Nephron progenitor cell (in vitro differentiated cells): Measurements from ENCODE around the gene PRR33.

ENCODE experiments used
- DNase-seq: peaks from one replicate; pipeline ENCODE4 v3.0.0; 2021
- H3K27ac Mint-ChIP-seq: 2 replicates; pipeline ENCODE4 v1.8.0; 2021; ENCODE audit warnings: mild to moderate bottlenecking, moderate library complexity, mixed read lengths
- H3K27me3 Mint-ChIP-seq: 2 replicates; pipeline ENCODE4 v1.8.0; 2021; ENCODE audit warnings: mild to moderate bottlenecking, low read depth, mixed read lengths; ENCODE audit not compliant: poor library complexity
- H3K36me3 Mint-ChIP-seq: 2 replicates; pipeline ENCODE4 v1.8.0; 2021; ENCODE audit warnings: low read depth, mixed read lengths
- H3K4me1 Mint-ChIP-seq: 2 replicates; pipeline ENCODE4 v1.8.0; 2021; ENCODE audit warnings: mixed read lengths
- H3K4me3 Mint-ChIP-seq: 2 replicates; pipeline ENCODE4 v1.8.0; 2021; ENCODE audit warnings: mild to moderate bottlenecking, moderate library complexity, mixed read lengths
- H3K9me3 Mint-ChIP-seq: 2 replicates; pipeline ENCODE4 v1.8.0; 2021; ENCODE audit warnings: mild to moderate bottlenecking, moderate library complexity, mixed read lengths
- TF ChIP-seq, protein P1 (sequence below): fragments of 200-600 bp; sonication (generic); IDR thresholded peaks from 2 replicates; pipeline ENCODE4 v1.5.0; 2021; ENCODE audit warnings: antibody characterized with exemption

The PRR33 gene

GRCh38 chr11:1856306-1857005 is 35.2 kb downstream of the PRR33 start:
- Mint-ChIP-seq H3K36me3 (no peaks in the 10 kb centered on the region), H3K9me3 (no peaks in the 10 kb centered on the region), H3K4me3 (no peak overlapping the region)

GRCh38 chr11:1855886-1856265 is 35.8 kb downstream of the PRR33 start:
- TF ChIP-seq, protein P1, sequence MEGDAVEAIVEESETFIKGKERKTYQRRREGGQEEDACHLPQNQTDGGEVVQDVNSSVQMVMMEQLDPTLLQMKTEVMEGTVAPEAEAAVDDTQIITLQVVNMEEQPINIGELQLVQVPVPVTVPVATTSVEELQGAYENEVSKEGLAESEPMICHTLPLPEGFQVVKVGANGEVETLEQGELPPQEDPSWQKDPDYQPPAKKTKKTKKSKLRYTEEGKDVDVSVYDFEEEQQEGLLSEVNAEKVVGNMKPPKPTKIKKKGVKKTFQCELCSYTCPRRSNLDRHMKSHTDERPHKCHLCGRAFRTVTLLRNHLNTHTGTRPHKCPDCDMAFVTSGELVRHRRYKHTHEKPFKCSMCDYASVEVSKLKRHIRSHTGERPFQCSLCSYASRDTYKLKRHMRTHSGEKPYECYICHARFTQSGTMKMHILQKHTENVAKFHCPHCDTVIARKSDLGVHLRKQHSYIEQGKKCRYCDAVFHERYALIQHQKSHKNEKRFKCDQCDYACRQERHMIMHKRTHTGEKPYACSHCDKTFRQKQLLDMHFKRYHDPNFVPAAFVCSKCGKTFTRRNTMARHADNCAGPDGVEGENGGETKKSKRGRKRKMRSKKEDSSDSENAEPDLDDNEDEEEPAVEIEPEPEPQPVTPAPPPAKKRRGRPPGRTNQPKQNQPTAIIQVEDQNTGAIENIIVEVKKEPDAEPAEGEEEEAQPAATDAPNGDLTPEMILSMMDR: no peak
- DNase-seq: no peak
- Mint-ChIP-seq H3K4me3 (no peak overlapping the region), H3K9me3 (peaks cover 2% of the 10 kb centered on the region), H3K4me1 (peaks cover 32% of the 10 kb centered on the region), H3K36me3 (no peaks in the 10 kb centered on the region), H3K27me3 (peaks cover 4% of the 10 kb centered on the region), H3K27ac (no peak overlapping the region)

More at GRCh38 chr11:1856306-1857005, 35.2 kb downstream of the PRR33 start:
- DNase-seq: no peak
- Mint-ChIP-seq H3K4me1 (peaks cover 30% of the 10 kb centered on the region), H3K27me3 (peaks cover 4% of the 10 kb centered on the region), H3K27ac (no peak overlapping the region)
- TF ChIP-seq, protein P1: no peak

DNA sequence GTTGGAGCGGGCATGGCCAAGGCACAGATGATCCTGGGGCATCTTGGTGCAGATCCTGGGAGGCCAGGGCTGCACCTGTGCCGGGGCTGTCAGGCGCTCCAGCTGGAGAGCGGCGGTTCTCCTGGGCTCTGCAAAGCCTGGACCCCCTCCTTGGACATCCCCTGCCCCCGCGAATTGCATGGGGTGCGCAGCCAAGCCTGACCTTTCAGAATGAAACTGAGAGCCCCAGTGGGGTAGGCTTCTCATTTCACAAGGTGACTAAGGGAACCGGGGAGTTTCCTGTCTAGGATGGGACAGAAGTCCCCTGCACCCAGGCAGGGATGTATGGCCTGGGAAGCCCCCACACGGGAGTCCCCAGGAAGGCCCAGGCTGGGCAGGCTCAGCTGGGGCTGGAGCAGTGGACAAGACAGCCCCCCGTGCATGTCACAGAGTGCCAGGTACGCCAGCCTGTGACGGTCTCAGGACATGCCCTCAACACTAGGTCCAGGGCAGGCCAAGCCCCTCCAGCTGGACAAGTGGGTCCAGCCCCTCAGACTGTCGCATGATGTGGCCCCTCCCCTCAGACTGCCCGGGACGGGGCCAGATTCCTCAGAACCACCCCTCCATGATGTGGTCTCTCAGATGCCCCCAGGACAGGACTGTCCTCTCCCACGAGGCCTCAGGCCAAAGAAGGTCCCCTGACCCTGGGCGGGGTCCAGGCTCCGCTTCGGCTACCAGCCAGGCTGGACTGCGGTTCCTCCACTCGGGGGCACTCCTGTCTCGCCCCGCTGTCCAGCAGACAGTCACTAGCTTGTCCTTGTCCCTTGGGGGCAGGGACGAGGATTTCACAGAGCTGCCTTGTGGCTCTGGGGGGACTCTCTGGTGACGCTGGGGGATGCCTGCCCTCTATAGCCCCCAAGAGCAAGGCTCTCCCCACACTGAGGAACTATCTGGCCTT is 36.5 kb downstream of the PRR33 start:
- DNase-seq: no peak
- Mint-ChIP-seq H3K4me3 (no peak overlapping the region), H3K9me3 (peaks cover 3% of the 10 kb centered on the region), H3K27ac (no peak overlapping the region), H3K27me3 (peaks cover 4% of the 10 kb centered on the region), H3K4me1 (peaks cover 39% of the 10 kb centered on the region), H3K36me3 (no peaks in the 10 kb centered on the region)
- TF ChIP-seq, protein P1: no peak

DNA sequence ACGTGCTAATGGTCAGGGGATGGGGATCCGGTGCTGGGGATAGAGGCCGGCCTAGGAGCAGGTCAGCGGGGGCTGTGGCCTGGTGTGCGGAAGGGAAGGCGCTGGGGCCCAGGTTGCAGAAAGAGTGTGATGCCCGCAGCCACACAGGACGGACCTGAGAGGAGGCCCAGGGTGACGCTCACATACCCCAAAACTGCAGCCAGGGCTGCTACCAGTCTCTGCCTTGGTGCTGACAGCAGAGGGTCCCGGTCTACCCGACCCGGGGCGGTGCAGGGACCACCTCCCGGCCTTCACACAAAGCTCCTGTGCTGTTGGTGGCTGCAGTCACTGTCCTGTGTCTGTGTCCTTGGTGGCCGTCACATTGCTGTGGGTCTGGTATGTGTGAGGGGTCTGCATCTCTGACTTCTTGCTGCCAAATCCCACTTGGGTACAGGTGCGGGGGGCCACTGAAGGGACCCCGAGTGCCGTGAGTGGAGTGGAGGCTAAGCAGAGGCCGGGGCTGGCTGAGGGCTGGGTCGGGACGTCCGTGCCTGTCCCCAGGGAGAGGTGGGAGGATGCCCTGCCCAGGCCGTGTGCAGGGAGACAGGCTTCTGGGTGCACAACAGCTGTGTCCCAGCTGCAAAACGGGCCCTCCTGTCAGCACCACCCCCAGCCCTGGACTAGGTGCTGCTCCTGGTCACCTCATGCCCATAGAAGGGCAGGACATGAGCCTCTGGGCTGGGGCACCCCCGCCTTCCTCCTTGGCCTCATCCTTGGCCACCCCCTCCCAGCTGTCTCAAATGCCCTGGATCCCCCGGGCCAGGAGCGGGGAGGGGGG is 37.4 kb downstream of the PRR33 start:
- no peak for DNase-seq
- peaks cover 39% of the 10 kb centered on the region for H3K4me1 Mint-ChIP-seq
- no peaks in the 10 kb centered on the region for H3K36me3 Mint-ChIP-seq
- peaks cover 4% of the 10 kb centered on the region for H3K27me3 Mint-ChIP-seq
- TF ChIP-seq, protein P1: no peak
- H3K4me3 Mint-ChIP-seq: no peak overlapping the region
- no peak overlapping the region for H3K27ac Mint-ChIP-seq
- peaks cover 3% of the 10 kb centered on the region for H3K9me3 Mint-ChIP-seq

DNA sequence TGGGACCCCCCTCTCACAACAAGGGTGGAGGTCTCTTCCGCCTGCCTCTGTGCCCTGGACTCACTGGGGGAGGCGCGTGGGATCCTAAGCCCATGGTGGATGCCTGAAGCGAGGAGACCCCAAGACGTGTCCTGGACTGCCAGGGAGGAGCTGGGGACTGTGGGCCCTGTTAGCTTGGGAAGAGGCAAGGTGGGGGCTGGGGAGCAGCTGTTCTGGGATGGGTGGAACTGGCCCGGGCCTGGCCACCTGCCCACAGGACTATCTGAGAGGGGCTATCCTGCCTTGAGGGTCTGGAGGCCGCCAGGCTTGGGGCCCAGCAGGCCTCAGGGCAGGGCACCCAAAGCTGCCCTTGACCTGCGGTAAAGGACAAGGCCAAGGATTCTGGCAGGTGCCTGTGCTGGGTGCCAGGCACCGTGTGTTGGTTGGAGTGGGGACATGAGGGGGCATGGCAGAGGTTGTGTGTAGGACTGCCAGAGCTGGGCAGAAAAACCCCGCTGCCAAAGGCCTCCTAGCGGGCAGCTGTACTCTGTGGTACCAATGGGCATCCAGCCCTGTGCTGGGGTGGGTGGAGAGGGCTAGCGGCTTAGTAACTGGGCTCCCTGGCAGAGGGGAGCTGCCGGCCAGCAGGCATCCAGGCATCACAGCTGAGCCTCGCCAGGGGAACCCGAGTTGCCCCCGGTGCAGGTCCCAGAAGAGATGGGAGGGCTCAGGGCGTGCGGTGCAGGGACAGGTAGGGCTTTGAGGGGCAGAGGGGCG is 38.1 kb downstream of the PRR33 start:
- no peaks in the 10 kb centered on the region for H3K36me3 Mint-ChIP-seq
- H3K4me1 Mint-ChIP-seq: peaks cover 36% of the 10 kb centered on the region
- peaks cover 9% of the 10 kb centered on the region for H3K27me3 Mint-ChIP-seq
- no peak overlapping the region for H3K4me3 Mint-ChIP-seq
- no peak overlapping the region for H3K27ac Mint-ChIP-seq
- DNase-seq: no peak
- peaks cover 3% of the 10 kb centered on the region for H3K9me3 Mint-ChIP-seq
- TF ChIP-seq, protein P1: no peak
